ENCODE measurements around the gene EPC2.

EPC2 gene

GRCh38 chr2:148696985-148697384, 52.4 kb downstream of the EPC2 start:
- DNase-seq (ENCODE audit: low read depth in 1 of 2, low spot score in 1 of 2): no peak
- TF ChIP-seq JUND (IDR thresholded peaks at IDR 0.05; ENCODE audit: low read depth): no peak
- in situ Hi-C loops (cut with HindIII; ENCODE audit: low pct_unique_long_range_greater_than_20kb, low sequenced_read_pairs): no loop called here

GRCh38 chr2:148699830-148700229, 55.3 kb downstream of the EPC2 start:
- no peak for DNase-seq (ENCODE audit: low read depth in 1 of 2, low spot score in 1 of 2)
- in situ Hi-C loops (cut with HindIII; ENCODE audit: low pct_unique_long_range_greater_than_20kb, low sequenced_read_pairs): no loop called here
- TF ChIP-seq JUND (IDR thresholded peaks at IDR 0.05; ENCODE audit: low read depth): no peak

GRCh38 chr2:148701039-148701438, 56.5 kb downstream of the EPC2 start:
- no peak for TF ChIP-seq JUND (IDR thresholded peaks at IDR 0.05; ENCODE audit: low read depth)
- in situ Hi-C loops (cut with HindIII; ENCODE audit: low pct_unique_long_range_greater_than_20kb, low sequenced_read_pairs): no loop called here
- DNase-seq (ENCODE audit: low read depth in 1 of 2, low spot score in 1 of 2): no peak

- in situ Hi-C loops (cut with HindIII; ENCODE audit: low pct_unique_long_range_greater_than_20kb, low sequenced_read_pairs): no loop called here
- no peak for TF ChIP-seq JUND (IDR thresholded peaks at IDR 0.05; ENCODE audit: low read depth)
These were observed 57.3 kb downstream of the EPC2 start for GRCh38 chr2:148701877-148702276.

GRCh38 chr2:148702475-148702874, 57.9 kb downstream of the EPC2 start:
- no peak for DNase-seq (ENCODE audit: low read depth in 1 of 2, low spot score in 1 of 2)
- TF ChIP-seq JUND (IDR thresholded peaks at IDR 0.05; ENCODE audit: low read depth): no peak

More at GRCh38 chr2:148701877-148702276, 57.3 kb downstream of the EPC2 start:
- DNase-seq (ENCODE audit: low read depth in 1 of 2, low spot score in 1 of 2): no peak

GRCh38 chr2:148704247-148704646, 59.7 kb downstream of the EPC2 start:
- no peak for TF ChIP-seq JUND (IDR thresholded peaks at IDR 0.05; ENCODE audit: low read depth)
- DNase-seq (ENCODE audit: low read depth in 1 of 2, low spot score in 1 of 2): no peak
- in situ Hi-C loops (cut with HindIII; ENCODE audit: low pct_unique_long_range_greater_than_20kb, low sequenced_read_pairs): no loop called here

More at GRCh38 chr2:148702475-148702874, 57.9 kb downstream of the EPC2 start:
- in situ Hi-C loops (cut with HindIII; ENCODE audit: low pct_unique_long_range_greater_than_20kb, low sequenced_read_pairs): no loop called here

- in situ Hi-C loops (cut with HindIII; ENCODE audit: low pct_unique_long_range_greater_than_20kb, low sequenced_read_pairs): no loop called here
- DNase-seq (ENCODE audit: low read depth in 1 of 2, low spot score in 1 of 2): no peak
- no peak for TF ChIP-seq JUND (IDR thresholded peaks at IDR 0.05; ENCODE audit: low read depth)
These were observed 71.9 kb downstream of the EPC2 start for GRCh38 chr2:148716378-148716920.

GRCh38 chr2:148718039-148718438, 73.5 kb downstream of the EPC2 start:
- in situ Hi-C loops (cut with HindIII; ENCODE audit: low pct_unique_long_range_greater_than_20kb, low sequenced_read_pairs): no loop called here
- TF ChIP-seq JUND (IDR thresholded peaks at IDR 0.05; ENCODE audit: low read depth): no peak
- no peak for DNase-seq (ENCODE audit: low read depth in 1 of 2, low spot score in 1 of 2)

- TF ChIP-seq JUND (IDR thresholded peaks at IDR 0.05; ENCODE audit: low read depth): no peak
- in situ Hi-C loops (cut with HindIII; ENCODE audit: low pct_unique_long_range_greater_than_20kb, low sequenced_read_pairs): no loop called here
- no peak for DNase-seq (ENCODE audit: low read depth in 1 of 2, low spot score in 1 of 2)
These were observed 74.7 kb downstream of the EPC2 start for GRCh38 chr2:148719195-148719749.

- in situ Hi-C loops (cut with HindIII; ENCODE audit: low pct_unique_long_range_greater_than_20kb, low sequenced_read_pairs): no loop called here
- no peak for TF ChIP-seq JUND (IDR thresholded peaks at IDR 0.05; ENCODE audit: low read depth)
These were observed 75.4 kb downstream of the EPC2 start for GRCh38 chr2:148719941-148720436.

GRCh38 chr2:148720501-148721001, 76.0 kb downstream of the EPC2 start:
- in situ Hi-C loops (cut with HindIII; ENCODE audit: low pct_unique_long_range_greater_than_20kb, low sequenced_read_pairs): no loop called here
- no peak for TF ChIP-seq JUND (IDR thresholded peaks at IDR 0.05; ENCODE audit: low read depth)
- DNase-seq (ENCODE audit: low read depth in 1 of 2, low spot score in 1 of 2): no peak

More at GRCh38 chr2:148719941-148720436, 75.4 kb downstream of the EPC2 start:
- no peak for DNase-seq (ENCODE audit: low read depth in 1 of 2, low spot score in 1 of 2)

GRCh38 chr2:148721520-148721931, 77.0 kb downstream of the EPC2 start:
- no peak for TF ChIP-seq JUND (IDR thresholded peaks at IDR 0.05; ENCODE audit: low read depth)
- in situ Hi-C loops (cut with HindIII; ENCODE audit: low pct_unique_long_range_greater_than_20kb, low sequenced_read_pairs): no loop called here
- no peak for DNase-seq (ENCODE audit: low read depth in 1 of 2, low spot score in 1 of 2)

GRCh38 chr2:148721991-148722777, 77.6 kb downstream of the EPC2 start:
- in situ Hi-C loops (cut with HindIII; ENCODE audit: low pct_unique_long_range_greater_than_20kb, low sequenced_read_pairs): no loop called here
- no peak for TF ChIP-seq JUND (IDR thresholded peaks at IDR 0.05; ENCODE audit: low read depth)
- no peak for DNase-seq (ENCODE audit: low read depth in 1 of 2, low spot score in 1 of 2)

Measured in T47D (cell line).